ENCODE results near the gene BPIFA2. TPM values are rescaled to one million over a fixed set of nuclear protein-coding genes. Genes with fewer than 3 reads are reported as not detected.

The BPIFA2 gene
- total and polyA plus RNA-seq, 10 of the 15 experiments (the other 5 are each of a cell fraction or from before 2014, with no cell fraction given), result not detected

DNA sequence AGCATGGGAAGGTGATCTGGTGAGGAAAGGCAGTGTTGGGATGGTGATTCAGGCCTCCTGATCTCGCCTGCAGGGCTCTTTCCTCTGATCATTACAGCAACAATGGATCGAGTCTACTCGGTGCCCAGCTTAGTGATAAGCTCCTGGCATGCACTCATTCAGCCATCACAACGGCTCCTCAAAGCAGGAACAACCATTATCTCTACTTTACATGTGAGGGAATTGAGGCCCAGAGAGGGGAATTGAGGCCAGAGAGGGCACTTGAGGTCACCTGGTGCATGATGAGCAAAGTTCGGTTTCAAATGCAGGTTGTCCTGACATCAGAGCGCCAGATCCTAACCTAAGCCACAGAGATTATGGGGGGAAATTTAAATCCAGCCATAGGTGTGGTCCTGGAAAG, 42.0 kb upstream of the BPIFA2 start:
- H2AFZ ChIP-seq (ENCODE audit: control insufficient read depth, low read depth, low read length), result no peak overlapping the region
- no peak overlapping the region for H3K27ac ChIP-seq (ENCODE audit: control insufficient read depth, insufficient read depth)
- H3K79me2 ChIP-seq (ENCODE audit: control insufficient read depth, insufficient read depth, low read length), result no peaks in the 10 kb centered on the region
- BruUV-seq (replicated peaks), result no TSS peak
- POLR2A ChIA-PET, result no interaction called here
- DNase-seq (ENCODE audit: low read depth, low spot score), result no peak
- TF ChIP-seq NR2C1 (IDR thresholded peaks at IDR 0.05) (no peak), SRF (IDR thresholded peaks at IDR 0.05; ENCODE audit: low read depth in 2 of 2, low read length in 2 of 2) (no peak), YY1 (IDR thresholded peaks at IDR 0.05; ENCODE audit: low read depth, low read length) (no peak), SREBF2 (IDR thresholded peaks at IDR 0.05; ENCODE audit: low read length) (no peak), KAT2A (conservative IDR thresholded peaks at IDR 0.05; ENCODE audit: control insufficient read depth, low read depth, low read length) (no peak), EZH2 (IDR thresholded peaks at IDR 0.05; ENCODE audit: borderline replicate concordance, control insufficient read depth, low read depth, low read length) (no peak), TARDBP (IDR thresholded peaks at IDR 0.05; ENCODE audit: borderline replicate concordance) (no peak), LARP7 (IDR thresholded peaks at IDR 0.05) (no peak)
- TF ChIP-seq, protein P1, sequence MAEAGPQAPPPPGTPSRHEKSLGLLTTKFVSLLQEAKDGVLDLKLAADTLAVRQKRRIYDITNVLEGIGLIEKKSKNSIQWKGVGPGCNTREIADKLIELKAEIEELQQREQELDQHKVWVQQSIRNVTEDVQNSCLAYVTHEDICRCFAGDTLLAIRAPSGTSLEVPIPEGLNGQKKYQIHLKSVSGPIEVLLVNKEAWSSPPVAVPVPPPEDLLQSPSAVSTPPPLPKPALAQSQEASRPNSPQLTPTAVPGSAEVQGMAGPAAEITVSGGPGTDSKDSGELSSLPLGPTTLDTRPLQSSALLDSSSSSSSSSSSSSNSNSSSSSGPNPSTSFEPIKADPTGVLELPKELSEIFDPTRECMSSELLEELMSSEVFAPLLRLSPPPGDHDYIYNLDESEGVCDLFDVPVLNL (IDR thresholded peaks at IDR 0.05; ENCODE audit: low read depth, low read length), result no peak
- TF ChIP-seq, protein P2, sequence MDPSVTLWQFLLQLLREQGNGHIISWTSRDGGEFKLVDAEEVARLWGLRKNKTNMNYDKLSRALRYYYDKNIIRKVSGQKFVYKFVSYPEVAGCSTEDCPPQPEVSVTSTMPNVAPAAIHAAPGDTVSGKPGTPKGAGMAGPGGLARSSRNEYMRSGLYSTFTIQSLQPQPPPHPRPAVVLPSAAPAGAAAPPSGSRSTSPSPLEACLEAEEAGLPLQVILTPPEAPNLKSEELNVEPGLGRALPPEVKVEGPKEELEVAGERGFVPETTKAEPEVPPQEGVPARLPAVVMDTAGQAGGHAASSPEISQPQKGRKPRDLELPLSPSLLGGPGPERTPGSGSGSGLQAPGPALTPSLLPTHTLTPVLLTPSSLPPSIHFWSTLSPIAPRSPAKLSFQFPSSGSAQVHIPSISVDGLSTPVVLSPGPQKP (IDR thresholded peaks at IDR 0.05; ENCODE audit: low read depth, low read length), result no peak
- H3K36me3 ChIP-seq (ENCODE audit: control insufficient read depth in 2 of 2, insufficient read depth in 2 of 2, low read length in 1 of 2), result no peaks in the 10 kb centered on the region
- RAD21 ChIA-PET (ENCODE audit: unreplicated experiment), result no interaction called here
- SMC1A ChIA-PET (ENCODE audit: uncharacterized antibody, unreplicated experiment), result no interaction called here
- H4K20me1 ChIP-seq (ENCODE audit: control insufficient read depth, insufficient read depth), result no peaks in the 10 kb centered on the region
- H3K4me3 ChIP-seq, result no peak overlapping the region
- no peak overlapping the region for H3K9ac ChIP-seq (ENCODE audit: control insufficient read depth, insufficient read depth, low read length)
- no peak for ATAC-seq
- 22% methylated on average over 6 of the region's 6 CpGs for WGBS (ENCODE audit: insufficient coverage, insufficient replicate concordance, low lambda C conversion rate, missing lambda C conversion rate)
- no peaks in the 10 kb centered on the region for H3K27me3 ChIP-seq (replicated peaks in 1 of 2; ENCODE audit: control insufficient read depth in 2 of 2, insufficient read depth in 2 of 2, low read length in 1 of 2)
- H3K4me1 ChIP-seq (ENCODE audit: control insufficient read depth, insufficient read depth, low read length), result no peaks in the 10 kb centered on the region
- no peak overlapping the region for H3K4me2 ChIP-seq (ENCODE audit: control insufficient read depth, insufficient read depth)
- in situ Hi-C loops (cut with MboI) (no loop called here), intact Hi-C loops (cut with micrococcal nuclease; ENCODE audit: unreplicated experiment) (no loop called here)
- no peak for FAIRE-seq
- CTCF ChIA-PET, result interaction anchor here (0.5 kb wide), 1 partner anchor 95 kb away, joined by 3 read pairs; no protein-coding TSS in a partner anchor
- no peaks in the 10 kb centered on the region; the same call in 2 of the 3 replicates for H3K9me3 ChIP-seq (replicated peaks; ENCODE audit: control insufficient read depth, insufficient read depth, low read length)
